Lung (tissue), 12 donors: ENCODE data around the gene FOXJ3. TPM values are rescaled to one million over a fixed set of nuclear protein-coding genes. Genes with fewer than 3 reads are reported as not detected.

Experiments
- ATAC-seq: fragments of 200-7000 bp; cut with Tn5 transposase; one replicate; pipeline ENCODE4 v1.9.1; 2020; ENCODE audit warnings: moderate number of reproducible peaks; ENCODE audit not compliant: insufficient read depth, low FRiP score
- DNase-seq, 3 donors: peaks; one replicate each; pipeline ENCODE4 v3.0.0-alpha.2; 2013 to 2017
- H3K27ac ChIP-seq, 2 donors: one replicate each; pipeline ENCODE4 v1.5.1; 2013; ENCODE audit warnings: mild to moderate bottlenecking in 2 of 2, moderate library complexity in 2 of 2, control low read depth in 1 of 2, inconsistent platforms in 1 of 2, low read depth in 1 of 2, low read length in 1 of 2
- H3K27me3 ChIP-seq, 3 donors: one replicate each; pipeline ENCODE4 v1.5.1; 2013; ENCODE audit warnings: low read length in 2 of 3; ENCODE audit not compliant: control insufficient read depth in 3 of 3, insufficient read depth in 3 of 3
- H3K36me3 ChIP-seq, 4 donors: one replicate each; pipeline ENCODE4 v1.5.1; 2013; ENCODE audit warnings: low read length in 4 of 4, mild to moderate bottlenecking in 1 of 4, moderate library complexity in 1 of 4; ENCODE audit not compliant: control insufficient read depth in 4 of 4, insufficient read depth in 4 of 4
- H3K4me1 ChIP-seq, 5 donors: one replicate each; pipeline ENCODE4 v1.5.1; 2013; ENCODE audit warnings: low read length in 5 of 5, mild to moderate bottlenecking in 2 of 5, moderate library complexity in 1 of 5; ENCODE audit not compliant: control insufficient read depth in 5 of 5, insufficient read depth in 5 of 5
- H3K4me3 ChIP-seq: one replicate; pipeline ENCODE4 v1.5.1; 2013; ENCODE audit warnings: mild to moderate bottlenecking, control low read depth, moderate library complexity
- H3K9ac ChIP-seq, 2 donors: one replicate each; pipeline ENCODE4 v1.5.1; 2013; ENCODE audit warnings: low read length in 2 of 2, control low read depth in 1 of 2; ENCODE audit not compliant: insufficient read depth in 1 of 2
- H3K9me3 ChIP-seq, 4 donors: one replicate each; pipeline ENCODE4 v1.5.1; 2013; ENCODE audit warnings: low read length in 3 of 4, mild to moderate bottlenecking in 1 of 4, moderate library complexity in 1 of 4; ENCODE audit not compliant: control insufficient read depth in 4 of 4, insufficient read depth in 3 of 4
- WGBS, 2 donors: extraction: QIAGEN DNeasy Blood & Tissue Kit; methylation state at CpG; one replicate each; pipeline ENCODE4 v1.1.7; 2013; 5-methylcytosine and 5-hydroxymethylcytosine counted together
- polyA plus RNA-seq, 2 donors: library from polyadenylated mRNA; stranded (reverse); fragments of 200-250 nt; gene quantifications; one replicate each; pipeline ENCODE4 v1.2.1, GENCODE V29; 2013
- total RNA-seq, 2 donors: library from RNA; depleted of rRNA in 1 of 2; stranded (reverse); fragments of >200 nt in 1 of 2; gene quantifications; one replicate each; pipeline ENCODE4 v1.2.1, GENCODE V29; 2014 to 2021
- TF ChIP-seq, protein P1 (sequence below): IDR thresholded peaks from 2 replicates; pipeline ENCODE4 v1.5.1; 2012; ENCODE audit warnings: mild to moderate bottlenecking; ENCODE audit errors: control extremely low read depth, extremely low read depth
- donor health status: control.
- donor health status: control.
- donor health status: Bipolar disorder and iron deficiency.
- donor health status: healthy.
- donor health status: DM: yes; HTN: yes; CAD: no.

The FOXJ3 gene
- total and polyA plus RNA-seq, 4 donors: 11.9 to 106 (median 26.6) TPM

DNA sequence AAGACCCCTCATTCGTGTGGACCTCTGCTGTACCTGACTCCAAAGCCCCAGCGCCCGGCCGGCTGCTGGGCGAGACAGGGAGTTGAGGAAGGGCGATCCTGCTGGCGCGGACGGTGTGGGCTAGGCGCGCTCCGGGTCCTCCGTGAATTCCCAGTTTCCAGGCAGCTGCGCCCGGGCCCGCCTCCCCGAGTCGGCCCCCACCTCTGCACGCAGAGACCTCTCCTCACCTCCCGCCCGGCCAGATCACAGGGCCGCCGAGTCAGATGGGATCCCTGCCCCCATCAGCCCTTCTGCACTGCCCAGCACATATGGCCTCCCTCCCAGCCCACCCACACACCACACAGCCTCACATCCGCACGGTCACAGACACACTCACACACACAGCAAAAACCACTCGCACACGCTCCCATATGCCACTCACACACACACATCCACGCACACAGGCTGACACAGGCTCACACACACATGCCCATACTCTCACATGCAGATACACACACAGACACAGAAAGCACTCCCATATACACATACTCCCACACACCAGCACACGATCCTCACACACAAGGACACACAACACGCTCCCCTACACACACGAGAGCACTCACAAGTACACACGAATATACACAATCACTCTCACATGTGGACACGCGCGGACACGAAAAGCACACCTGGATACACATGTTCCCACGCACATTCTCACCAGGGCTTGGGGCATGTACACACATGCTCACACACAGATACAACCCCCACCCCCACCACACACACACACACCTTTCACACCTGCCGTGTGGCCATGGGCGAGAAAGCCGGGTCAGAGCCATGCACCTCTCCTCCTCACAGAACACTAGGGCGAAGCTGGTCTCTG, 189.0 kb downstream of the FOXJ3 start:
- ATAC-seq (no peak), DNase-seq (peak in 1 of 3 donors; percentile 38)
- Histone ChIP-seq H3K27ac (no peak overlapping the region), H3K9ac (no peak overlapping the region), H3K9me3 (no peaks in the 10 kb centered on the region), H3K36me3 (no peaks in the 10 kb centered on the region), H3K4me3 (no peak overlapping the region), H3K27me3 (peaks cover 0 to 9% (median 2%) of the 10 kb centered on the region in 3 donors), H3K4me1 (peaks cover 0 to 3% (median 0%) of the 10 kb centered on the region in 5 donors)
- TF ChIP-seq, protein P1, sequence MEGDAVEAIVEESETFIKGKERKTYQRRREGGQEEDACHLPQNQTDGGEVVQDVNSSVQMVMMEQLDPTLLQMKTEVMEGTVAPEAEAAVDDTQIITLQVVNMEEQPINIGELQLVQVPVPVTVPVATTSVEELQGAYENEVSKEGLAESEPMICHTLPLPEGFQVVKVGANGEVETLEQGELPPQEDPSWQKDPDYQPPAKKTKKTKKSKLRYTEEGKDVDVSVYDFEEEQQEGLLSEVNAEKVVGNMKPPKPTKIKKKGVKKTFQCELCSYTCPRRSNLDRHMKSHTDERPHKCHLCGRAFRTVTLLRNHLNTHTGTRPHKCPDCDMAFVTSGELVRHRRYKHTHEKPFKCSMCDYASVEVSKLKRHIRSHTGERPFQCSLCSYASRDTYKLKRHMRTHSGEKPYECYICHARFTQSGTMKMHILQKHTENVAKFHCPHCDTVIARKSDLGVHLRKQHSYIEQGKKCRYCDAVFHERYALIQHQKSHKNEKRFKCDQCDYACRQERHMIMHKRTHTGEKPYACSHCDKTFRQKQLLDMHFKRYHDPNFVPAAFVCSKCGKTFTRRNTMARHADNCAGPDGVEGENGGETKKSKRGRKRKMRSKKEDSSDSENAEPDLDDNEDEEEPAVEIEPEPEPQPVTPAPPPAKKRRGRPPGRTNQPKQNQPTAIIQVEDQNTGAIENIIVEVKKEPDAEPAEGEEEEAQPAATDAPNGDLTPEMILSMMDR: no peak
- WGBS, 2 donors: 63 to 64% methylated on average over 41 of the region's 41 CpGs

DNA sequence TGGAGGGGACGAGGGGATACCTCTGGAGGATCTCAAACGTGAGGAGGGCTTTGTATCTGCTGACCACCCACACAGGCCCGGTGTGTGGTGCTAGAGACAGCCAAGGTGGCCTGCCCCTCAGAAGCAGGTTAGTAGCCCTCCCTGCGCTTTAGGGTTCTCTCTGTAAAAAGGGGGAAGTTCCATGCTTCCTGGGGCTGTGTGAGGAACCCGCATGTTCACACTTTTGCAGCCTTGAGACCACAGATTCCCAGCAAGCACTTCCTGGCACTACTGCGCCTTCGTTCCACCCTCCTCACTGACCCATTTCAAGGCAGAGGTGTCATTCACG, 189.7 kb downstream of the FOXJ3 start:
- ATAC-seq (no peak), DNase-seq (no peak)
- no peaks in the 10 kb centered on the region for H3K36me3 ChIP-seq
- TF ChIP-seq, protein P1: no peak
- H3K27ac ChIP-seq: no peak overlapping the region
- 46 to 61% methylated on average over 8 of the region's 8 CpGs for WGBS, 2 donors
- H3K9ac ChIP-seq: no peak overlapping the region
- H3K4me1 ChIP-seq: peaks cover 0 to 4% (median 0%) of the 10 kb centered on the region in 5 donors
- H3K27me3 ChIP-seq: peaks cover 0 to 9% (median 2%) of the 10 kb centered on the region in 3 donors
- no peak overlapping the region for H3K4me3 ChIP-seq
- H3K9me3 ChIP-seq: no peaks in the 10 kb centered on the region

DNA sequence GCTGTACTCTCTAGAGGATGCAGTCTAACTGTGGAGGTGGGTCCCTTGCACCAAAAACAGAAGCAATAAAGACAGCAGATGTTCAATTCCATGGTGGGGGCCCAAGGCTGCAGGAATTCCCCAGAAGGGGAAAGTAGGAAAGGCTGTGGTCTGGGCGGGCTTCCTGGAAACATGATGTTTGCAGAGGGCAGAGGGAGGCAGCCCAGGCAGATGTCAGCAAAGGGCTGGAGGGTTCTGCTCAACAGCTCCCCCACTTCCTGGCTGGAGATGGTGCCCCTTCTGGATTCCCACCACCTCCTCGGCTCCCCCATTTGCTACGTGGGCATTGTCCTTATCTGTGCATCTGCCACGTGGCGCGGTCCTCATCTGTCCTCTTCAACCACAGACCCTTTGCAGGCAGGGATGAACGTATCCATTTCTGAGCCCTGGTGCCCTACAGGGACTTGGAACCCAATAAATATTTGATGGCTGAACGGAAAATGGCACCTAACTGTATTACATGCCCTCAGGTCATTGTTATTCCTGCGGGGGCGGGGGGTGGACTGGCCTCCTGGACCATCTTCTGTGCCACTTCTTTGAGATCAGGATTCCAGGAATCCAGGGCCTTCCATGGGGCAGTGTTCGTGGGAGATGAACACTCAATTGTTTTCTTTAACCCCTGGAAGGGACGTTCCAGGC, 190.2 kb downstream of the FOXJ3 start:
- Histone ChIP-seq H3K9me3 (no peaks in the 10 kb centered on the region), H3K36me3 (no peaks in the 10 kb centered on the region), H3K4me1 (peaks cover 0 to 5% (median 0%) of the 10 kb centered on the region in 5 donors), H3K4me3 (no peak overlapping the region), H3K9ac (no peak overlapping the region), H3K27me3 (peaks cover 0 to 9% (median 2%) of the 10 kb centered on the region in 3 donors), H3K27ac (no peak overlapping the region)
- TF ChIP-seq, protein P1: no peak
- 79% methylated on average over 12 of the region's 12 CpGs for WGBS, 2 donors
- ATAC-seq (no peak), DNase-seq (no peak)
